ENCODE results near the gene ERO1B. TPM values are rescaled to one million over a fixed set of nuclear protein-coding genes. Genes with fewer than 3 reads are reported as not detected.

The ERO1B gene
- 2.5 and 2.9 TPM in 2 replicates for total RNA-seq

GRCh38 chr1:236281654-236282424 lies at the start of gene ERO1B:
TSS of gene ERO1B (minus strand) at chr1:236281958. CDS start at chr1:236281783, 175 bp downstream.

Small RNA genes lying within 50 kb of the gene (small RNA-seq; reads per million reads assigned to genes)
- 104 reads per million, percentile 99 among the genes with 10 or more reads in this experiment for gene RNU2-70P

Other genes with a start within 250 kb of the ERO1B start
- 167 and 256 TPM in 2 replicates for gene NID1, start 216.9 kb downstream of the ERO1B start, total RNA-seq
- 8.5 and 12.1 TPM in 2 replicates for gene GPR137B, start 139.4 kb downstream of the ERO1B start, total RNA-seq
- gene EDARADD, start 112.3 kb upstream of the ERO1B start, total RNA-seq, result not detected in 2 replicates
- gene LGALS8, start 242.0 kb upstream of the ERO1B start, total RNA-seq, result 67.6 and 92.6 TPM in 2 replicates